HG02981 (cell line): ENCODE measurements around the gene PTGER2.

ENCODE experiments used
- ATAC-seq: cut with Tn5 transposase; IDR thresholded peaks from one replicate; pipeline ENCODE4 v1.9.1; 2021; ENCODE audit warnings: mild to moderate bottlenecking, moderate library complexity; ENCODE audit not compliant: unreplicated experiment

PTGER2 gene

GRCh38 chr14:52313903-52314594, at the start of gene PTGER2:
Gene PTGER2 (plus strand): TSS chr14:52314312. CDS start chr14:52314549, 237 bp downstream.
- peak; percentile 41 for ATAC-seq

- no peak for ATAC-seq
Measured at GRCh38 chr14:52265253-52265652, 48.9 kb upstream of the PTGER2 start.

- ATAC-seq: no peak
Measured at GRCh38 chr14:52266179-52266578, 47.9 kb upstream of the PTGER2 start.

- ATAC-seq: no peak
Measured at GRCh38 chr14:52266782-52267181, 47.3 kb upstream of the PTGER2 start.

GRCh38 chr14:52267501-52268278, 46.4 kb upstream of the PTGER2 start, which contains the start of gene PTGDR:
Gene PTGDR (plus strand): TSS chr14:52267698. CDS start chr14:52267815, 117 bp downstream.
- no peak for ATAC-seq

GRCh38 chr14:52268279-52269061, 45.6 kb upstream of the PTGER2 start:
- ATAC-seq: no peak

- ATAC-seq: no peak
Measured at GRCh38 chr14:52269100-52269499, 45.0 kb upstream of the PTGER2 start.

GRCh38 chr14:52269982-52270381, 44.1 kb upstream of the PTGER2 start:
- no peak for ATAC-seq

- no peak for ATAC-seq
Measured at GRCh38 chr14:52271538-52271937, 42.6 kb upstream of the PTGER2 start.

- ATAC-seq: no peak
Measured at GRCh38 chr14:52272375-52272774, 41.7 kb upstream of the PTGER2 start.

GRCh38 chr14:52275372-52275771, 38.7 kb upstream of the PTGER2 start:
- no peak for ATAC-seq

GRCh38 chr14:52277552-52277951, 36.6 kb upstream of the PTGER2 start:
- no peak for ATAC-seq

GRCh38 chr14:52279408-52279807, 34.7 kb upstream of the PTGER2 start:
- ATAC-seq: no peak

- no peak for ATAC-seq
Measured at GRCh38 chr14:52283099-52283498, 31.0 kb upstream of the PTGER2 start.

- no peak for ATAC-seq
Measured at GRCh38 chr14:52286661-52287649, 27.2 kb upstream of the PTGER2 start.

GRCh38 chr14:52296378-52296777, 17.7 kb upstream of the PTGER2 start:
- ATAC-seq: no peak

GRCh38 chr14:52298795-52299194, 15.3 kb upstream of the PTGER2 start:
- ATAC-seq: no peak

GRCh38 chr14:52299692-52300278, 14.3 kb upstream of the PTGER2 start:
- ATAC-seq: no peak

GRCh38 chr14:52303236-52303635, 10.9 kb upstream of the PTGER2 start:
- no peak for ATAC-seq
